SH-SY5Y (cell line): Measurements from ENCODE around the gene MXRA8.

ENCODE experiments used
- GATA2 ChIP-seq: IDR thresholded peaks from 2 replicates; pipeline ENCODE4 v1.6.1; 2011; ENCODE audit warnings: mild to moderate bottlenecking, low read depth, low read length
- GATA3 ChIP-seq: IDR thresholded peaks from 2 replicates; pipeline ENCODE4 v1.6.1; 2011; ENCODE audit warnings: low read depth, mild to moderate bottlenecking, low read length, moderate library complexity

DNA sequence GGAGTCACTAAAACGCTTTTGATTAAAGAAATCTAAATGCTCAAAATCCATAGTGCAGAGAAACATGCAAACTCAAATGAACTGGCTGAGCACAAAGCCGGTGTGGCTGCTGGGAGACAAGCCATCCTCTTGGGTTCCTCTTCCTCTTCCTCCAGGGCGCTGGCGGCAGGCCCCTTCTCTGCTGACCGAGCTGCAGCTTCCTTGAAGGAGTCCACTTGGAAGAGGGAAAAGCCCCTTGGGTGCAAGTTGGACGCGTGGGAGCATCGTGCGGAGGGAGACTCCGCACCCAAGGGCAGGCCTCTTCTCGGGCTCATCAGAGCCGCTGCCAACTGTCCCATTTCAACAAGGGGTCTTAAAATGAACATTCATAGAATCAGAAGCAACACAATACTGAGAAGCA, 32.9 kb upstream of the MXRA8 start:
- TF ChIP-seq GATA3: no peak
- no peak for TF ChIP-seq GATA2
